Vagina (tissue), 2 donors: Measurements from ENCODE around the gene DGKH. TPM values are rescaled to one million over a fixed set of nuclear protein-coding genes. Genes with fewer than 3 reads are reported as not detected.

Experiments used
- DNase-seq, 2 donors: peaks; one replicate each; pipeline ENCODE4 v3.0.0-alpha.2; 2017; ENCODE audit errors: extremely low spot score in 2 of 2
- H3K27ac ChIP-seq: fragments of 200-600 bp; sonication (generic); one replicate; pipeline ENCODE4 v1.5.1; 2019
- H3K27me3 ChIP-seq: fragments of 200-600 bp; sonication (generic); one replicate; pipeline ENCODE4 v1.5.1; 2019
- H3K36me3 ChIP-seq, 2 donors: fragments of 200-600 bp; sonication (generic); one replicate each; pipeline ENCODE4 v1.5.1; 2017 to 2019
- H3K4me1 ChIP-seq: fragments of 200-600 bp; sonication (generic); one replicate; pipeline ENCODE4 v1.5.1; 2019
- H3K4me3 ChIP-seq, 2 donors: fragments of 200-600 bp; sonication (generic); 1 replicate in 1 of 2; 2 replicates in 1 of 2; pipeline ENCODE4 v1.5.1; 2016 to 2019
- H3K9me3 ChIP-seq: fragments of 200-600 bp; sonication (generic); one replicate; pipeline ENCODE4 v1.5.1; 2019
- POLR2A ChIP-seq, 2 donors: fragments of 450-650 bp; IDR thresholded peaks; one replicate each; pipeline ENCODE4 v1.6.1; 2017; ENCODE audit warnings: antibody characterized with exemption in 2 of 2, mild to moderate bottlenecking in 2 of 2, moderate library complexity in 2 of 2
- POLR2AphosphoS5 ChIP-seq, 2 donors: sonication (generic); formaldehyde crosslinking; IDR thresholded peaks; one replicate each; pipeline ENCODE4 v1.9.0; 2017; ENCODE audit warnings: antibody characterized with exemption in 2 of 2, mild to moderate bottlenecking in 2 of 2, low read depth in 1 of 2; ENCODE audit not compliant: insufficient read depth in 1 of 2
- intact Hi-C: fragments of 100-400 bp; cut with DNase I; formaldehyde crosslinking; loops from one replicate; pipeline ENCODE4 v1.15.1; 2023
- total RNA-seq: library from RNA; depleted of rRNA; stranded (reverse); fragments of >200 nt; gene quantifications from one replicate; pipeline ENCODE4 v1.2.3, GENCODE V29; 2016
- TF ChIP-seq, protein P1 (sequence below), 3 experiments: fragments of 450-650 bp in 2 of 3; fragments of 200-600 bp in 1 of 3; sonication (generic) in 1 of 3; IDR thresholded peaks; one replicate each; pipeline ENCODE4 v1.5.1; 2017 to 2019; ENCODE audit warnings: antibody characterized with exemption in 3 of 3, mild to moderate bottlenecking in 2 of 3, moderate library complexity in 2 of 3

Gene DGKH
- total RNA-seq, 1 donor from 2014 or later: 29.7 TPM

DNA sequence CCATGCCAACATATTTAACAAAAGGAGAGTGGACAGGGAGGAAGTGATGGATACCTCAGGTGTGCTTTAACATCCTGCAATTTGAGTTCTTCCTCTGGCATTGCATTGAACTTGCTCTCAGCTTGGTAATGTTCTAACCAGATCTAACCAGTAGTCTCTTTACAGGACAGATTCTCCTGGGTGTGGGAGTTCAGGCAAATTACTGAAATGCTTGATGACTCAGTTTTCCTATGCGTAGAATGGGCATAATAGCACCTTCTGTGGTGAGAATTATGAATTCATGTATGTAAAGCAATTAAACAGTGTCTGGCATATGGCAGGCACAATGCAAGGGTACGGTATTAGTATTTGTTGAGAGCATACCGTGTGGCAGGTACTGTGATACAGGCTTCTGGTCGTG, 227.1 kb downstream of the DGKH start:
- TF ChIP-seq POLR2A (IDR thresholded peaks at IDR 0.05): no peak
- TF ChIP-seq, protein P1, sequence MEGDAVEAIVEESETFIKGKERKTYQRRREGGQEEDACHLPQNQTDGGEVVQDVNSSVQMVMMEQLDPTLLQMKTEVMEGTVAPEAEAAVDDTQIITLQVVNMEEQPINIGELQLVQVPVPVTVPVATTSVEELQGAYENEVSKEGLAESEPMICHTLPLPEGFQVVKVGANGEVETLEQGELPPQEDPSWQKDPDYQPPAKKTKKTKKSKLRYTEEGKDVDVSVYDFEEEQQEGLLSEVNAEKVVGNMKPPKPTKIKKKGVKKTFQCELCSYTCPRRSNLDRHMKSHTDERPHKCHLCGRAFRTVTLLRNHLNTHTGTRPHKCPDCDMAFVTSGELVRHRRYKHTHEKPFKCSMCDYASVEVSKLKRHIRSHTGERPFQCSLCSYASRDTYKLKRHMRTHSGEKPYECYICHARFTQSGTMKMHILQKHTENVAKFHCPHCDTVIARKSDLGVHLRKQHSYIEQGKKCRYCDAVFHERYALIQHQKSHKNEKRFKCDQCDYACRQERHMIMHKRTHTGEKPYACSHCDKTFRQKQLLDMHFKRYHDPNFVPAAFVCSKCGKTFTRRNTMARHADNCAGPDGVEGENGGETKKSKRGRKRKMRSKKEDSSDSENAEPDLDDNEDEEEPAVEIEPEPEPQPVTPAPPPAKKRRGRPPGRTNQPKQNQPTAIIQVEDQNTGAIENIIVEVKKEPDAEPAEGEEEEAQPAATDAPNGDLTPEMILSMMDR (IDR thresholded peaks at IDR 0.05): no peak
- no peak for TF ChIP-seq POLR2AphosphoS5 (IDR thresholded peaks at IDR 0.05; ENCODE audit: insufficient read depth in 1 of 2, low read depth in 1 of 2)
- no peaks in the 10 kb centered on the region for H3K9me3 ChIP-seq
- H3K4me3 ChIP-seq: no peak overlapping the region
- no peak for DNase-seq
- intact Hi-C loops: no loop called here
- H3K36me3 ChIP-seq: no peaks in the 10 kb centered on the region
- H3K27me3 ChIP-seq: no peaks in the 10 kb centered on the region
- no peak overlapping the region for H3K27ac ChIP-seq
- H3K4me1 ChIP-seq: peaks cover 22% of the 10 kb centered on the region

DNA sequence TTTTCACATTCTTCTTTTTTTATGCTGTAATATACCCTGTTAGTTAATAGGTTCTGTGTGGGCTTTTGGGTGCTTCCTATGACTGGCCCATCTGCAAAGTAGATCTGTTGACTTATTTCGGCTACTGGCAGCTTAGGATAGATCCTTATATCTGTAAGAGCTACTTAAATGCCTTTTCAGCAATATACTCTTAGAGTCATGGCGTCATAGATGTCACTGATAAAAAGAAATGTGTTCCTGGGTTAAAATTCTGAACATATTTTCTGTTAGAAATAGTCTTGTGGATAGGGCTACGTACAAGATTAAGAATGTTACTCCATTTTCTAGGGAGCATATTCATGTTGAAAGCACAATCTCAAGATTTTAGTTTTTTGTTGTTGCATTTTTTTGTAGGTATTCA, 228.2 kb downstream of the DGKH start:
- TF ChIP-seq POLR2AphosphoS5 (IDR thresholded peaks at IDR 0.05; ENCODE audit: insufficient read depth in 1 of 2, low read depth in 1 of 2): no peak
- TF ChIP-seq, protein P1 (IDR thresholded peaks at IDR 0.05): no peak
- no peak for TF ChIP-seq POLR2A (IDR thresholded peaks at IDR 0.05)
- no peak for DNase-seq
- H3K4me3 ChIP-seq: no peak overlapping the region
- no peaks in the 10 kb centered on the region for H3K9me3 ChIP-seq
- H3K27me3 ChIP-seq: no peaks in the 10 kb centered on the region
- no peaks in the 10 kb centered on the region for H3K36me3 ChIP-seq
- intact Hi-C loops: no loop called here
- no peak overlapping the region for H3K27ac ChIP-seq
- peaks cover 22% of the 10 kb centered on the region for H3K4me1 ChIP-seq

DNA sequence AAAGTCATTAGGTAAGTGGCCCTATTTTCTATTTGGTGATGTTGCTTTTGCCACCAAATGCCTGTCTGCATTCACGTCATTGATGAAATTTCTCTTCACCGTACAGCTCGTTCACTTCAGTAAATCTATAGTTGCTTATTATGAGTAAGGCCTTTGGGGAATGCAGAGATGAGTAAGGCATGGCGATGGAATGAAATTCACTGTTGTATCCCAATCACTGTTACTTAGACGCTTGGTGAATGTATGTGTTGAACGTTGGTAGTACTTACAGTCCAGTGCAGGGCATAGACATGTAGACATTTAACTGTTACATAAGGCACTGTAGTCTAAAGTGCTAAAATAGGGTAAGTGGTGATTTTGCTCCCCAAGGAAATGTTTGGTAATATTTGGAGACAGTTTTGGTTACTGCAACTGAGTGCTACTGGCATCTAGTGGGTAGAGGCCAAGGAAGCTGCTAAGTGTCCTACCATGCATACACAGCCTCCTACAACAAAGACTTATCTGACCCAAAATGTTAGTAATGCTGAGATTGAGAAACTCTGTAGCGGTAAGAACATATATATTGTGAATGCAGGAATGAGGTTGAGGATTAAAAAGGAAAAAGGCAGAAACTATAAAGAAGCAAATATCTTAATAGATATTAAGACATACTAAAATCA, 229.3 kb downstream of the DGKH start:
- no peak overlapping the region for H3K27ac ChIP-seq
- H3K9me3 ChIP-seq: no peaks in the 10 kb centered on the region
- H3K27me3 ChIP-seq: no peaks in the 10 kb centered on the region
- DNase-seq: no peak
- intact Hi-C loops: no loop called here
- H3K4me1 ChIP-seq: peaks cover 22% of the 10 kb centered on the region
- H3K4me3 ChIP-seq: no peak overlapping the region
- no peaks in the 10 kb centered on the region for H3K36me3 ChIP-seq
- TF ChIP-seq, protein P1 (IDR thresholded peaks at IDR 0.05): no peak
- TF ChIP-seq POLR2A (IDR thresholded peaks at IDR 0.05): no peak
- TF ChIP-seq POLR2AphosphoS5 (IDR thresholded peaks at IDR 0.05; ENCODE audit: insufficient read depth in 1 of 2, low read depth in 1 of 2): no peak

DNA sequence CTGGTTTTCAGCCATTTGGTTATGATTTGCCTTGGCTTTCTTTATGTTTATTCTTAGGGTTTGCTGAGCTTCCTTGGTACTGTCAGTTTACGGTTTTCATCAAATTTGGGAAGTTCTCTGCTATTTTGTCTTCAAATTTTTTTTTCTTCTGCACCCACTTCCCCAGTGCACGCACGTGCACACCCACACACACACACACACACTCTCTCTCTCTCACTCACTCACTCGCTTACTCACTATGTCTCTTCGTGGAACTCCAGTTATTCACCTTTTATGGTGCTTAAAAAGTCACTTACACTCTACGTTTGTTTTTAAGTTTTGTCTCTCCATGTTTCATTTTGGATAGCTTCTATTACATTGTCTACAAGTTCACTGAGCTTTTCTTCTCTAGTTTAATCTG, 230.6 kb downstream of the DGKH start:
- intact Hi-C loops: no loop called here
- Histone ChIP-seq H3K27ac (no peak overlapping the region), H3K9me3 (no peaks in the 10 kb centered on the region), H3K36me3 (no peaks in the 10 kb centered on the region), H3K4me3 (no peak overlapping the region), H3K4me1 (peaks cover 10% of the 10 kb centered on the region), H3K27me3 (no peaks in the 10 kb centered on the region)
- no peak for DNase-seq
- TF ChIP-seq, protein P1 (IDR thresholded peaks at IDR 0.05): no peak
- no peak for TF ChIP-seq POLR2A (IDR thresholded peaks at IDR 0.05)
- TF ChIP-seq POLR2AphosphoS5 (IDR thresholded peaks at IDR 0.05; ENCODE audit: insufficient read depth in 1 of 2, low read depth in 1 of 2): no peak

DNA sequence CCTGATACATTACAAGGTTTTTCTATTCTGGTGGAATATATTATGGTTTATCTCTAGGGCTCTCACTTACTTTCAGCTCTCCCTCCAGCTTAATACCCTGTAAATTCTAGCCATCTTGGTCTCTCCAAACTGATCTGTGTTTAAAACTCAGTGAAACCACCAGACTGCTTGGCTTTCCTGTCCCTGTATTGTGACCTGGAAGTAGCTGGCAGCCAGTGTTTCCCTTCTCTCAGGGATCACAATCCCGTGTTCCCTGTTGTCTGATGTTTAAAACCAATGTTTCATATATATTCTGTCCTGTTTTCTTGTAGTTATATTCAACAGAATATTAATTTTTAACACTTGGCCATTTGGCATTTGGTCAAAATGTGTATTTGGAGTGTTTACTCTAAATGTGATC, 231.5 kb downstream of the DGKH start:
- Histone ChIP-seq H3K9me3 (no peaks in the 10 kb centered on the region), H3K27ac (no peak overlapping the region), H3K36me3 (no peaks in the 10 kb centered on the region), H3K4me1 (peaks cover under 1% of the 10 kb centered on the region), H3K27me3 (no peaks in the 10 kb centered on the region), H3K4me3 (no peak overlapping the region)
- intact Hi-C loops: no loop called here
- TF ChIP-seq POLR2A (IDR thresholded peaks at IDR 0.05): no peak
- TF ChIP-seq, protein P1 (IDR thresholded peaks at IDR 0.05): no peak
- no peak for TF ChIP-seq POLR2AphosphoS5 (IDR thresholded peaks at IDR 0.05; ENCODE audit: insufficient read depth in 1 of 2, low read depth in 1 of 2)
- DNase-seq: no peak
